HepG2 (cell line): ENCODE measurements around the gene IRF4. TPM values are rescaled to one million over a fixed set of nuclear protein-coding genes. Genes with fewer than 3 reads are reported as not detected.
A peak's percentile ranks its signal among the peaks of the same experiment; 100 is the strongest.

Source experiments
- ATAC-seq: fragments of 200-7000 bp; cut with Tn5 transposase; 3 replicates; pipeline ENCODE4 v1.9.1; 2020; ENCODE audit warnings: mild to moderate bottlenecking, moderate library complexity
- BruUV-seq: library from RNA; stranded (reverse); fragments of 400-500 nt; replicated peaks from 2 replicates; lab custom pipeline; 2021; lab: Mats Ljungman, UMichigan
- CTCF ChIA-PET: fragments of 300-600 bp; formaldehyde crosslinking; extraction: SDS; loops from one replicate; lab custom pipeline; 2021; ENCODE audit warnings: low total read pairs, inconsistent platforms, low intra/inter-chr PET ratio; lab: Yijun Ruan, JAX
- POLR2A ChIA-PET: fragments of 350-600 bp; sonication (Branson Sonifier 250); formaldehyde crosslinking; loops from one replicate; lab custom pipeline; 2020; ENCODE audit warnings: antibody characterized with exemption, inconsistent platforms; lab: Yijun Ruan, JAX
- DNase-seq: peaks from one replicate; pipeline ENCODE4 v3.0.0-alpha.2; 2015; ENCODE audit warnings: low spot score
- FAIRE-seq: peaks from 3 replicates; lab custom pipeline; 2011; peaks lifted over from hg19 to GRCh38; lab: Jason Lieb, UNC
- H2AFZ ChIP-seq: one replicate; pipeline ENCODE4 v1.6.1; 2011; ENCODE audit warnings: low read length, inconsistent platforms
- H3K27ac ChIP-seq: fragments of 300-600 bp; 3 replicates; pipeline ENCODE4 v1.8.0; 2011; ENCODE audit warnings: mixed run types, mild to moderate bottlenecking, mixed read lengths, low read length, inconsistent platforms; ENCODE audit not compliant: insufficient read depth; ENCODE audit errors: extremely low read length
- H3K27me3 ChIP-seq, 2 experiments: fragments of 200-600 bp in 1 of 2; 2 replicates in 1 of 2; 3 replicates in 1 of 2; pipeline versions ENCODE4 v1.6.0 to v1.8.0; 2011; ENCODE audit warnings: low read length in 2 of 2, mild to moderate bottlenecking in 2 of 2, moderate library complexity in 2 of 2, inconsistent platforms in 1 of 2; ENCODE audit not compliant: insufficient read depth in 2 of 2, control insufficient read depth in 1 of 2
- H3K36me3 ChIP-seq, 2 experiments: fragments of 200-600 bp in 1 of 2; replicated peaks in 1 of 2; 2 replicates in 1 of 2; 3 replicates in 1 of 2; pipeline versions ENCODE4 v1.5.1 to v1.8.0; 2011; ENCODE audit warnings: low read length in 2 of 2, inconsistent platforms in 1 of 2; ENCODE audit not compliant: insufficient read depth in 2 of 2, control insufficient read depth in 1 of 2
- H3K4me1 ChIP-seq: 2 replicates; pipeline ENCODE4 v1.5.1; 2012; ENCODE audit warnings: low read length, inconsistent platforms; ENCODE audit not compliant: insufficient read depth
- H3K4me2 ChIP-seq: 2 replicates; pipeline ENCODE4 v1.6.0; 2011; ENCODE audit warnings: low read depth, low read length, inconsistent platforms
- H3K4me3 ChIP-seq, 3 experiments: fragments of 200-600 bp in 1 of 3; sonication (generic), shearing (Covaris generic) in 1 of 3; replicated peaks in 1 of 3; 2 replicates each; pipeline ENCODE4 v1.5.1; 2011 to 2016; ENCODE audit warnings: low read length in 3 of 3, inconsistent platforms in 2 of 3, low read depth in 2 of 3, mild to moderate bottlenecking in 2 of 3, control low read depth in 1 of 3, mixed read lengths in 1 of 3; ENCODE audit not compliant: insufficient read depth in 1 of 3
- H3K79me2 ChIP-seq: one replicate; pipeline ENCODE4 v1.6.1; 2011; ENCODE audit warnings: low read length, inconsistent platforms; ENCODE audit not compliant: insufficient read depth
- H3K9ac ChIP-seq: 2 replicates; pipeline ENCODE4 v1.6.0; 2011; ENCODE audit warnings: mild to moderate bottlenecking, low read depth, low read length, inconsistent platforms; ENCODE audit not compliant: insufficient read depth
- H3K9me3 ChIP-seq: 2 replicates; pipeline ENCODE4 v1.5.1; 2012; ENCODE audit warnings: mild to moderate bottlenecking, low read length
- H4K20me1 ChIP-seq: 2 replicates; pipeline ENCODE4 v1.6.0; 2011; ENCODE audit warnings: inconsistent platforms, mild to moderate bottlenecking, low read length, moderate library complexity; ENCODE audit not compliant: insufficient read depth
- AHR ChIP-seq: IDR thresholded peaks from 2 replicates; pipeline ENCODE4 v1.6.1; 2018; ENCODE audit warnings: missing genetic modification reagents, missing compliant biosample characterization
- CREB1 ChIP-seq, 2 experiments: fragments of 450-650 bp in 1 of 2; IDR thresholded peaks; 2 replicates each; pipeline ENCODE4 v1.6.1; 2016 to 2017; ENCODE audit warnings: control low read depth in 1 of 2, mild to moderate bottlenecking in 1 of 2, missing compliant biosample characterization in 1 of 2, missing genetic modification characterization in 1 of 2
- ELF1 ChIP-seq: sonication (generic); formaldehyde crosslinking; IDR thresholded peaks from 2 replicates; pipeline ENCODE4 v1.4.0; 2020; ENCODE audit warnings: missing genetic modification reagents
- ETV6 ChIP-seq: sonication (generic); formaldehyde crosslinking; conservative IDR thresholded peaks from 2 replicates; pipeline ENCODE4 v1.4.0; 2020; ENCODE audit warnings: missing genetic modification reagents
- KLF12 ChIP-seq: sonication (generic); formaldehyde crosslinking; IDR thresholded peaks from 2 replicates; pipeline ENCODE4 v1.4.0; 2020; ENCODE audit warnings: missing genetic modification reagents, borderline replicate concordance
- KLF15 ChIP-seq: sonication (generic); formaldehyde crosslinking; IDR thresholded peaks from 2 replicates; pipeline ENCODE4 v1.8.1; 2023; ENCODE audit warnings: borderline replicate concordance, mild to moderate bottlenecking, inconsistent platforms, missing genetic modification reagents, mixed read lengths
- MEIS1 ChIP-seq: sonication (generic); formaldehyde crosslinking; IDR thresholded peaks from 2 replicates; pipeline ENCODE4 v1.9.0; 2021; ENCODE audit warnings: mild to moderate bottlenecking, missing genetic modification reagents, moderate library complexity, borderline replicate concordance
- MIER2 ChIP-seq: IDR thresholded peaks from 2 replicates; pipeline ENCODE4 v1.6.1; 2016; ENCODE audit warnings: missing biosample characterization, missing genetic modification reagents
- PLRG1 ChIP-seq: fragments of 450-650 bp; conservative IDR thresholded peaks from 2 replicates; pipeline ENCODE4 v1.6.1; 2016
- SOX5 ChIP-seq: IDR thresholded peaks from 2 replicates; pipeline ENCODE4 v1.6.1; 2016; ENCODE audit warnings: borderline replicate concordance
- SUZ12 ChIP-seq: fragments of 150-350 bp; IDR thresholded peaks from 2 replicates; pipeline ENCODE4 v1.6.1; 2014; ENCODE audit warnings: low read depth, low read length
- TCF7L2 ChIP-seq: IDR thresholded peaks from 2 replicates; pipeline ENCODE4 v1.6.1; 2011; ENCODE audit warnings: mild to moderate bottlenecking, low read depth, low read length, moderate library complexity
- TP53 ChIP-seq: sonication (generic); formaldehyde crosslinking; conservative IDR thresholded peaks from 2 replicates; pipeline ENCODE4 v1.4.0; 2020; ENCODE audit warnings: missing genetic modification reagents
- XBP1 ChIP-seq: sonication (generic); formaldehyde crosslinking; IDR thresholded peaks from 2 replicates; pipeline ENCODE4 v1.5.0; 2020; ENCODE audit warnings: missing genetic modification reagents
- ZBTB25 ChIP-seq: IDR thresholded peaks from 2 replicates; pipeline ENCODE4 v1.6.1; 2018; ENCODE audit warnings: missing genetic modification reagents
- ZBTB44 ChIP-seq: sonication (generic); formaldehyde crosslinking; IDR thresholded peaks from 2 replicates; pipeline ENCODE4 v1.4.0; 2020; ENCODE audit warnings: missing genetic modification reagents
- ZNF674 ChIP-seq: sonication (generic); formaldehyde crosslinking; IDR thresholded peaks from 2 replicates; pipeline ENCODE4 v1.5.0; 2020; ENCODE audit warnings: low read depth, mild to moderate bottlenecking, missing genetic modification reagents
- ZNF737 ChIP-seq: sonication (generic); formaldehyde crosslinking; IDR thresholded peaks from 2 replicates; pipeline ENCODE4 v1.5.0; 2020; ENCODE audit warnings: missing genetic modification reagents, mild to moderate bottlenecking, borderline replicate concordance
- ZNF747 ChIP-seq: sonication (generic); formaldehyde crosslinking; IDR thresholded peaks from 2 replicates; pipeline ENCODE4 v1.8.1; 2023; ENCODE audit warnings: missing genetic modification reagents, mild to moderate bottlenecking, borderline replicate concordance
- WGBS: methylation state at CpG from one replicate; pipeline ENCODE4 v1.1.6; 2017; ENCODE audit warnings: low lambda C conversion rate; 5-methylcytosine and 5-hydroxymethylcytosine counted together
- in situ Hi-C: cut with HindIII; loops from 2 replicates; pipeline ENCODE4 v1.10.0; 2017; ENCODE audit warnings: low pct_unique_long_range_greater_than_20kb; ENCODE audit not compliant: extremely low pct_ligation_motif_present
- intact Hi-C: fragments of 100-400 bp; cut with micrococcal nuclease; formaldehyde crosslinking; loops from one replicate; pipeline ENCODE4 v1.10.0; 2022; ENCODE audit not compliant: unreplicated experiment
- polyA plus RNA-seq, 8 experiments: library from polyadenylated mRNA; depleted of rRNA in 3 of 8; stranded (reverse) in 7 of 8; unstranded in 1 of 8; fragments of >200 nt; fragmentation: Illumina TruSeq in 4 of 8; extraction: Trizol in 4 of 8; gene quantifications; 2 replicates each; pipeline versions ENCODE4 v1.2.1 to v1.2.3, GENCODE V29; 2011 to 2016; ENCODE audit warnings: low read depth in 4 of 8, missing spikeins in 1 of 8, mixed read lengths in 1 of 8; ENCODE audit not compliant: insufficient read depth in 1 of 8
- total RNA-seq, 5 experiments: library from RNA; depleted of rRNA; stranded (reverse); fragments of >200 nt; fragmentation: Illumina TruSeq; extraction: Trizol; gene quantifications; 2 replicates each; pipeline ENCODE4 v1.2.3, GENCODE V29; 2016; ENCODE audit warnings: low read depth in 1 of 5

IRF4 gene
- total and polyA plus RNA-seq, 2 of the 13 experiments (the other 11 are each of a cell fraction or from before 2014, with no cell fraction given): 0.07 to 0.09 TPM

GRCh38 chr6:455006-455585 is 63.5 kb downstream of the IRF4 start:
- DNase-seq (no peak), FAIRE-seq (no peak), ATAC-seq (no peak)
- no peak overlapping the region for H3K9ac ChIP-seq
- H3K4me3 ChIP-seq: no peak overlapping the region
- no TSS peak for BruUV-seq
- POLR2A ChIA-PET: no interaction called here
- H2AFZ ChIP-seq: no peak overlapping the region
- in situ Hi-C loops: no loop called here
- intact Hi-C loops: no loop called here
- no peaks in the 10 kb centered on the region for H3K9me3 ChIP-seq
- 50% methylated on average over 11 of the region's 11 CpGs for WGBS
- no peak overlapping the region for H3K4me2 ChIP-seq
- no peak overlapping the region for H3K27ac ChIP-seq
- no peaks in the 10 kb centered on the region; the same call in 1 of the 2 replicates for H4K20me1 ChIP-seq
- H3K79me2 ChIP-seq: no peaks in the 10 kb centered on the region
- TF ChIP-seq XBP1: no peak
- TF ChIP-seq ETV6 (CRISPR knock-in tag): no peak
- no peak for TF ChIP-seq KLF12 (CRISPR knock-in tag)
- TF ChIP-seq CREB1 (IDR thresholded peaks at IDR 0.05): peak; percentile 63
- TF ChIP-seq CREB1 (CRISPR knock-in tag; IDR thresholded peaks at IDR 0.05): no peak
- no peaks in the 10 kb centered on the region for H3K4me1 ChIP-seq
- H3K36me3 ChIP-seq: no peaks in the 10 kb centered on the region
- CTCF ChIA-PET: no interaction called here
- peaks cover 5 to 48% of the 10 kb centered on the region in 2 experiments; a peak in 4 of 5 replicates for H3K27me3 ChIP-seq

GRCh38 chr6:455835-456234 is 64.3 kb downstream of the IRF4 start:
- Histone ChIP-seq H3K79me2 (no peaks in the 10 kb centered on the region), H3K27ac (no peak overlapping the region), H3K9me3 (no peaks in the 10 kb centered on the region), H3K4me1 (no peaks in the 10 kb centered on the region), H3K4me2 (no peak overlapping the region), H3K9ac (no peak overlapping the region), H3K27me3 (peaks cover 5 to 48% of the 10 kb centered on the region in 2 experiments; a peak in 4 of 5 replicates), H3K4me3 (no peak overlapping the region), H2AFZ (no peak overlapping the region), H3K36me3 (no peaks in the 10 kb centered on the region), H4K20me1 (no peaks in the 10 kb centered on the region; the same call in 1 of the 2 replicates)
- no peak for ATAC-seq
- no peak for DNase-seq
- CTCF ChIA-PET: no interaction called here
- in situ Hi-C loops (no loop called here), intact Hi-C loops (no loop called here)
- POLR2A ChIA-PET: no interaction called here
- WGBS: 47% methylated on average over 8 of the region's 8 CpGs
- no TSS peak for BruUV-seq
- no peak for FAIRE-seq
- TF ChIP-seq PLRG1: no peak
- no peak for TF ChIP-seq TP53 (CRISPR knock-in tag)
- no peak for TF ChIP-seq MIER2
- TF ChIP-seq ZNF674 (CRISPR knock-in tag): no peak
- TF ChIP-seq ZBTB44 (CRISPR knock-in tag): no peak
- no peak for TF ChIP-seq ZBTB25 (CRISPR knock-in tag)
- no peak for TF ChIP-seq KLF15 (CRISPR knock-in tag)
- TF ChIP-seq AHR: no peak
- TF ChIP-seq ZNF737 (CRISPR knock-in tag): no peak
- no peak for TF ChIP-seq TCF7L2
- no peak for TF ChIP-seq ELF1
- TF ChIP-seq SUZ12: no peak
- no peak for TF ChIP-seq ZNF747 (CRISPR knock-in tag)
- no peak for TF ChIP-seq MEIS1 (CRISPR knock-in tag)
- TF ChIP-seq SOX5 (CRISPR knock-in tag): no peak
